Endothelial cell of umbilical vein (primary cell): ENCODE results near the gene PPM1F. TPM values are rescaled to one million over a fixed set of nuclear protein-coding genes. Genes with fewer than 3 reads are reported as not detected.
"Not testable (repeated sequence)": the region's sequence is repeated elsewhere in the genome, so short reads cannot be mapped to it uniquely, and the experiment has no call there.

Experiments
- BruUV-seq: library from RNA; stranded (reverse); fragments of 400-500 nt; replicated peaks from 2 replicates; lab custom pipeline; 2021; lab: Mats Ljungman, UMichigan
- CTCF ChIA-PET: fragments of 300-600, 350-600 bp; sonication (Branson Sonifier 250); formaldehyde crosslinking; loops from one replicate; lab custom pipeline; 2021; ENCODE audit warnings: antibody characterized with exemption, inconsistent platforms; lab: Charles Lee
- POLR2A ChIA-PET: fragments of 300-600, 350-600 bp; sonication (Branson Sonifier 250); formaldehyde crosslinking; loops from one replicate; lab custom pipeline; 2021; ENCODE audit warnings: antibody characterized with exemption, inconsistent platforms; lab: Charles Lee
- DNase-seq: peaks from one replicate; pipeline ENCODE4 v3.0.0-alpha.2; 2011; ENCODE audit warnings: low read depth, low spot score
- FAIRE-seq: peaks from 2 replicates; lab custom pipeline; 2011; peaks lifted over from hg19 to GRCh38; lab: Jason Lieb, UNC
- H2AFZ ChIP-seq: 2 replicates; pipeline ENCODE4 v1.6.0; 2012; ENCODE audit warnings: low read depth, low read length, control low read depth, inconsistent platforms
- H3K27ac ChIP-seq: 2 replicates; pipeline ENCODE4 v1.5.1; 2011; ENCODE audit warnings: low read depth, mild to moderate bottlenecking, control low read depth, low read length, moderate library complexity; ENCODE audit not compliant: insufficient read depth
- H3K27me3 ChIP-seq, 2 experiments: 2 replicates each; pipeline versions ENCODE4 v1.6.0 to v1.6.1; 2011; ENCODE audit warnings: low read length in 2 of 2, mixed read lengths in 1 of 2; ENCODE audit not compliant: control insufficient read depth in 2 of 2, insufficient read depth in 2 of 2
- H3K36me3 ChIP-seq, 2 experiments: 2 replicates in 1 of 2; 3 replicates in 1 of 2; pipeline ENCODE4 v1.5.1; 2011; ENCODE audit warnings: low read length in 2 of 2, mild to moderate bottlenecking in 1 of 2, moderate library complexity in 1 of 2; ENCODE audit not compliant: control insufficient read depth in 2 of 2, insufficient read depth in 2 of 2; ENCODE audit errors: extremely low read depth in 1 of 2
- H3K4me1 ChIP-seq: 3 replicates; pipeline ENCODE4 v1.5.1; 2011; ENCODE audit warnings: mild to moderate bottlenecking, low read length; ENCODE audit not compliant: control insufficient read depth, insufficient read depth; ENCODE audit errors: extremely low read depth
- H3K4me2 ChIP-seq: 2 replicates; pipeline ENCODE4 v1.6.1; 2011; ENCODE audit warnings: low read length, control low read depth, mixed read lengths; ENCODE audit not compliant: insufficient read depth
- H3K4me3 ChIP-seq, 3 experiments: fragments of 200-600 bp in 1 of 3; sonication (generic), shearing (Covaris generic) in 1 of 3; replicated peaks in 1 of 3; 2 replicates each; pipeline ENCODE4 v1.5.1; 2011 to 2016; ENCODE audit warnings: control low read depth in 3 of 3, low read length in 3 of 3, mild to moderate bottlenecking in 2 of 3, inconsistent platforms in 1 of 3, low read depth in 1 of 3, moderate library complexity in 1 of 3; ENCODE audit not compliant: insufficient read depth in 1 of 3
- H3K79me2 ChIP-seq: 2 replicates; pipeline ENCODE4 v1.6.0; 2012; ENCODE audit warnings: low read length, inconsistent platforms; ENCODE audit not compliant: control insufficient read depth, insufficient read depth
- H3K9ac ChIP-seq: replicated peaks from 2 replicates; pipeline ENCODE3; 2011; ENCODE audit warnings: low read length, control low read depth; ENCODE audit not compliant: insufficient read depth; ENCODE audit errors: extremely low read depth
- H3K9me1 ChIP-seq: replicated peaks from 3 replicates; pipeline ENCODE4 v1.6.0; 2011; ENCODE audit warnings: mild to moderate bottlenecking, low read length; ENCODE audit not compliant: control insufficient read depth, insufficient read depth; ENCODE audit errors: extremely low read depth
- H3K9me3 ChIP-seq: replicated peaks from 2 replicates; pipeline ENCODE4 v1.5.1; 2012; ENCODE audit warnings: low read length, inconsistent platforms; ENCODE audit not compliant: control insufficient read depth, insufficient read depth
- H4K20me1 ChIP-seq: replicated peaks from 2 replicates; pipeline ENCODE3; 2011; ENCODE audit warnings: mild to moderate bottlenecking, low read length; ENCODE audit not compliant: control insufficient read depth, insufficient read depth; ENCODE audit errors: extremely low read depth
- CTCF ChIP-seq, 2 donors: IDR thresholded peaks; 1 replicate in 1 of 2; 2 replicates in 1 of 2; pipeline ENCODE4 v1.5.1; 2011; ENCODE audit warnings: low read length in 2 of 2, mild to moderate bottlenecking in 2 of 2, moderate library complexity in 2 of 2, control low read depth in 1 of 2, inconsistent platforms in 1 of 2, low read depth in 1 of 2; ENCODE audit not compliant: insufficient read depth in 1 of 2; ENCODE audit errors: extremely low read depth in 1 of 2
- FOS ChIP-seq: IDR thresholded peaks from 2 replicates; pipeline ENCODE4 v1.6.1; 2011; ENCODE audit warnings: mild to moderate bottlenecking, low read length, moderate library complexity, borderline replicate concordance; ENCODE audit not compliant: insufficient read depth
- MYC ChIP-seq: IDR thresholded peaks from one replicate; pipeline ENCODE4 v1.6.1; 2011; ENCODE audit warnings: mild to moderate bottlenecking, low read depth, low read length
- dilution Hi-C: fragments of 300-500 bp; cut with MboI; formaldehyde crosslinking; loops from one replicate; pipeline ENCODE4 v1.15.0; 2019; ENCODE audit warnings: low sequenced_read_pairs; ENCODE audit not compliant: extremely low pct_ligation_motif_present
- intact Hi-C: fragments of 100-400 bp; cut with micrococcal nuclease; formaldehyde crosslinking; loops from one replicate; pipeline ENCODE4 v1.10.0; 2022
- polyA plus RNA-seq, 4 experiments: library from polyadenylated mRNA; depleted of rRNA in 3 of 4; stranded (reverse) in 3 of 4; unstranded in 1 of 4; fragments of >200 nt; gene quantifications; 2 replicates each; pipeline versions ENCODE4 v1.2.1 to v1.2.3, GENCODE V29; 2011 to 2012; ENCODE audit warnings: missing spikeins in 1 of 4
- total RNA-seq: library from RNA; stranded (reverse); gene quantifications from 2 replicates; pipeline ENCODE4 v1.2.3, GENCODE V29; 2021
- TF ChIP-seq, protein P1 (sequence below): IDR thresholded peaks from 2 replicates; pipeline ENCODE4 v1.6.1; 2011; ENCODE audit not compliant: insufficient read depth, insufficient read length

The PPM1F gene
- total and polyA plus RNA-seq, 2 donors (not counting 3 experiments of a cell fraction or from before 2014, with no cell fraction given) = 107 to 178 TPM

DNA sequence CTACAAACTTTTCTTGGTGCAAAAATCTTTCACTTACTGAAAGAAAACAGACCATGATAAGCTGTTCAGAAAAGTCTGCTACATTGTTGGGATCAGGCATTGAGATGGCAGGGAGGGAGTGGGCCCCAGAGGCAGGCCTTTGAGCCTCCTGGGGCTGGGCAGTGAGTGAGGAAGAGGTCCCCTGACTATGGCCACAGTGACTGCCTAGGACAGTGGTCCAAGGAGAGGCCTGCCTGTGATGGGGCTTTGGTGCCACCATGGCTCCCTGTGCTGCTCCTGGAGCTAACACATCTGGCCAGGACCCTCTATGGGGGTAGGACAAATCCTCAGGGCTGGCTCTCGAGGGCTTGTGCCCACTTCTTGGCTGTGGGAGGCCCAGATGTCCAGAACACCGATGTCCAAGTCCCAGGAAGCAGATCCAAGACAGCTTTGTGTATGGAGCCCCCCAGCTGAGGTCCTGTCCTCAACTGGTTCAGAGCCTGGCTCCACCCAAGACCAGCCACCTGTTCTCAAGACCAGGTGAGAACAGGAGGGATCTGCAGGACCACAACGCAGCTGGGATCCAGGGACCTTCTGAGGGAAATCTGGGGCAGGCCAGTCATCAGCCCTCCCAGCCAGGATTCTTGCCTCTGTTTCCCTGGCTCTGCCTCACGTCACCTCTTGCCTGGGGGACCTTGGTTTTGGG, 36.9 kb downstream of the PPM1F start:
- dilution Hi-C loops = no loop called here

DNA sequence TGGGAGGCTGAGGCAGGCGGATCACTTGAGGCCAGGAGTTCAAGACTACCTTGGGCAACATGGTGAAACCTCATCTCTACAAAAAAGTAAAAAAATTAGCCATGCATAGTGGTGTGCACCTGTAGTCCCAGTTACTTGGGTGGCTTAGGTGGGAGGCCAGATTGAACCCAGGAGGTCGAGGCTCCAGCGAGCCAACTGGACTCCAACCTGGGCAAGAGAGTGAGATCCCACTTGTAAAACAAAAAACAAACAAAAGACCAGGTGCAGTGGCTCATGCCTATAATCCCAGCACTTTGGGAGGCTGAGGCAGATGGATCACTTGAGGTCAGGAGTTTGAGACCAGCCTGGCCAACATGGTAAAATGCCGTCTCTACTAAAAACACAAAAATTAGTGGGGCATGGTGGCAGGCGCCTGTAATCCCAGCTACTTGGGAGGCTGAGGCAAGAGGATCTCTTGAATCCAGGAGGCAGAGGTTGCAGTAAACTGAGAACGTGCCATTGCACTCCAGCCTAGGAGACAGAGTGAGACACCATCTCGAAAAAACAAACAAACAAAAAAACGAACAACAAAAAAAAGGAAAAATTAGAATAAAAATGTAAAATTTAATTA, 38.5 kb downstream of the PPM1F start:
- H3K9me3 ChIP-seq, POLR2A ChIA-PET, H3K36me3 ChIP-seq, H2AFZ ChIP-seq, H3K4me3 ChIP-seq, H3K4me2 ChIP-seq, dilution Hi-C loops, H3K79me2 ChIP-seq, DNase-seq, H4K20me1 ChIP-seq, FAIRE-seq, H3K9ac ChIP-seq, BruUV-seq, H3K9me1 ChIP-seq, H3K4me1 ChIP-seq, H3K27me3 ChIP-seq, H3K27ac ChIP-seq: not testable (repeated sequence)
- CTCF ChIA-PET = interaction anchor here (0.9 kb wide), 1 partner anchor 201 kb away, joined by 3 read pairs; no protein-coding TSS in a partner anchor
- intact Hi-C loops = loop anchor here (2.0 kb wide), 1 partner anchor 201 kb away; no protein-coding TSS in a partner anchor

More for the DNA sequence above, 36.9 kb downstream of the PPM1F start:
- no peaks in the 10 kb centered on the region for H3K79me2 ChIP-seq
- BruUV-seq = no TSS peak
- H3K9me1 ChIP-seq = no peaks in the 10 kb centered on the region
- TF ChIP-seq MYC (no peak), FOS (no peak), CTCF (IDR thresholded peaks at IDR 0.05; ENCODE audit: extremely low read depth in 1 of 2, insufficient read depth in 1 of 2, low read depth in 1 of 2, low read length in 2 of 2) (no peak)
- TF ChIP-seq, protein P1, sequence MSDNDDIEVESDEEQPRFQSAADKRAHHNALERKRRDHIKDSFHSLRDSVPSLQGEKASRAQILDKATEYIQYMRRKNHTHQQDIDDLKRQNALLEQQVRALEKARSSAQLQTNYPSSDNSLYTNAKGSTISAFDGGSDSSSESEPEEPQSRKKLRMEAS = no peak
- FAIRE-seq (no peak), DNase-seq (no peak)
- no peak overlapping the region for H3K4me3 ChIP-seq
- ChIA-PET CTCF (interaction anchor here (0.7 to 4.1 kb wide), 4 partner anchors 8 to 140 kb away, joined by 3 to 19 read pairs (median 3); no protein-coding TSS in a partner anchor), POLR2A (no interaction called here)
- no peak overlapping the region for H2AFZ ChIP-seq
- intact Hi-C loops = loop anchor here (2.0 kb wide), 1 partner anchor 203 kb away; no protein-coding TSS in a partner anchor
- no peak overlapping the region for H3K4me2 ChIP-seq
- no peaks in the 10 kb centered on the region for H3K9me3 ChIP-seq
- H3K27me3 ChIP-seq = no peaks in the 10 kb centered on the region
- no peaks in the 10 kb centered on the region for H3K4me1 ChIP-seq
- no peak overlapping the region for H3K9ac ChIP-seq
- H4K20me1 ChIP-seq = peaks cover 3% of the 10 kb centered on the region
- H3K27ac ChIP-seq = no peak overlapping the region
- peaks cover 0 to 3% of the 10 kb centered on the region in 2 experiments for H3K36me3 ChIP-seq

DNA sequence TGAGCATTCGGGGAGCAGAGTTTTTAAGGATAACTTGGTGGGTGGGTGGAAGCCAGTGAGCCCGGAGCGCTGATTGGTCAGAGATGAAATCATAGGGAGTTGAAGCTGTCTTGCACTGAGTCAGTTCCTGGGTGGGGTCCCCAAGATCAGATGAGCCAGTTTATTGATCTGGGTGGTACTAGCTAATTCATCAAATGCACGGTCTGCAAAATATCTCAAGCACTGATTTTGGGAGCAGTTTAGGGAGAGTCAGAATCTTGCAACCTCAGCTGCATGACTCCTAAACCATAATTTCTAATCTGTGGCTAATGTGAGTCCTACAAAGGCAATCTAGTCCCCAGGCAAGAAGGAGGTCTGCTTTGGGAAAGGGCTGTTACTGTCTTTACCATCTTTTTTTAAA, 42.3 kb downstream of the PPM1F start:
- CTCF ChIA-PET, BruUV-seq, H3K9me1 ChIP-seq, intact Hi-C loops, H3K4me2 ChIP-seq, DNase-seq, POLR2A ChIA-PET, dilution Hi-C loops, FAIRE-seq, H3K4me3 ChIP-seq, H4K20me1 ChIP-seq, H3K27me3 ChIP-seq, H2AFZ ChIP-seq, H3K36me3 ChIP-seq, H3K9me3 ChIP-seq, H3K9ac ChIP-seq, H3K27ac ChIP-seq, H3K79me2 ChIP-seq, H3K4me1 ChIP-seq: not testable (repeated sequence)
